A673 (cell line): ENCODE measurements around the gene ANKMY2.

Experiments used
- CTCF ChIP-seq: fragments of 300-800, 200-600 bp; sonication (generic); conservative IDR thresholded peaks from 2 replicates; pipeline ENCODE4 v1.5.1; 2017; ENCODE audit warnings: low read depth, mild to moderate bottlenecking, antibody characterized with exemption, low read length, moderate library complexity, mixed read lengths
- EZH2 ChIP-seq: fragments of 200-600 bp; sonication (generic); IDR thresholded peaks from 2 replicates; pipeline ENCODE4 v1.6.1; 2017; ENCODE audit warnings: borderline replicate concordance, low read depth, mild to moderate bottlenecking, mixed read lengths, antibody characterized with exemption, low read length; ENCODE audit not compliant: poor library complexity, severe bottlenecking

- TF ChIP-seq CTCF (no peak), EZH2 (no peak)
Observed at GRCh38 chr7:16660702-16661464, 15.3 kb upstream of the ANKMY2 start.
